Measurements from ENCODE around the gene KREMEN1. TPM values are rescaled to one million over a fixed set of nuclear protein-coding genes. Genes with fewer than 3 reads are reported as not detected.

Gene KREMEN1
- polyA plus RNA-seq, 3 donors from 2014 or later = not detected

DNA sequence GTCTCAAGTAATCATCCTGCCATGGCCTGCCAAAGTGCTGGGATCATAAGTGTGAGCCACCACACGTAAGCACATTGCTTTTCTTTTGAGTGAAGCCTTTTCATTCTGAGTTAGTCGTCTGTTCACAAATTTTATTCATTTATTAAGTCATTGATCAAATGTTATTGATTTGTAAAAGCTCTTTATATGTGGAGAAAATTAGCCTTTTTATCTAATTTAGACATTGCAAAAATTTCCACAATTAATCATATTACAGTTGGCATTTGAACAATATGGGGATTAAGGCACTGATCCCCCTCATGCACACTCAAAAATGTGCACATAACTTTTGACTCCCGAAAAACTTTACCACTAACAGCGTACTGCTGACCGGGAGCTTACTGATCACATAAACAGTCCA lies 125.4 kb downstream of the KREMEN1 start:
- Mint-ChIP-seq H3K27ac (no peak overlapping the region), H3K36me3 (peaks cover 0 to 3% (median 0%) of the 10 kb centered on the region in 3 donors), H3K9me3 (peaks cover 0 to 2% (median 0%) of the 10 kb centered on the region in 6 donors), H3K27me3 (ENCODE audit: low read depth in 3 of 3) (peaks cover 1 to 7% (median 2%) of the 10 kb centered on the region in 3 donors), H3K4me3 (no peak overlapping the region), H3K4me1 (peaks cover 14 to 23% of the 10 kb centered on the region in 2 donors)
- no peak for DNase-seq

DNA sequence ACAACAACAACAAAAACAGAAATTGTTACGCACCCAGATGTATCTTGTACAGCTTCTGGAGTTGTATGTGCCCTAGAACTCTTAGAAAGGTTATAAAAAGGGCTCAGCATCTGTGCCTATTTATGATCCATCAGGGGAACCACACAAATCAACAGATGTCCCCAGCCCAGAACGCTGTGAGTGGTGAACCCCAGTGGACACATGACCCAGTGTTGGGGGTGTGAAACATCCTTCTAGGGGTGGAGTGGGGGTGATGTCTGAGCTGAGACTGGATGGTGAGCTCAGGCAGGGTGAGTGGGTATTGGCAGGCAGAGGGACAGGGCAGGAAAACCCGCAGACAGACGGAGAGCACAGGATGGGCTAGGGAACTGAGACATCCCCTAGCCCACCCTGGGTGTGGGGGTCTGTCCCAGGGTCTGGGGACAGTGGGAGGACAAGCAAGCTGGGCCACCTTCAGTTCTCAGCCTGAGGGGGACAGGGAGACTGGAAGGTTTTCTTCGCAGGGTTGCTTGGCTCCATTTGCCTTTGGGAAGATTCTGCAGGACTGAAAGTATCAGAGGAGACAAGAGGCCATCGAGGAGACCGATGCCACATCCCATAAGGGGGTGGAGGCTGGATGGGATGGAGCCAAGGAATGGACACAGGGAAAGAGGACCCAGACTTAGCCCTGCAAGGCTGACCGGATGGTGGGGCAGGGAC lies 127.0 kb downstream of the KREMEN1 start:
- DNase-seq = no peak
- H3K4me1 Mint-ChIP-seq = peaks cover 29 to 32% of the 10 kb centered on the region in 2 donors
- no peak overlapping the region for H3K4me3 Mint-ChIP-seq
- peaks cover 1 to 4% (median 2%) of the 10 kb centered on the region in 3 donors for H3K27me3 Mint-ChIP-seq (ENCODE audit: low read depth in 3 of 3)
- peaks cover 0 to 2% (median 0%) of the 10 kb centered on the region in 6 donors for H3K9me3 Mint-ChIP-seq
- H3K36me3 Mint-ChIP-seq = peaks cover 0 to 3% (median 0%) of the 10 kb centered on the region in 3 donors
- H3K27ac Mint-ChIP-seq = peak overlapping the region in 2 of 6 donors; percentile 10 to 60

- Mint-ChIP-seq H3K4me3 (no peak overlapping the region), H3K36me3 (no peaks in the 10 kb centered on the region), H3K4me1 (peaks cover 34 to 35% of the 10 kb centered on the region in 2 donors), H3K27ac (peak overlapping the region in 1 of 6 donors; percentile 53), H3K27me3 (ENCODE audit: low read depth in 3 of 3) (peaks cover 1 to 4% (median 4%) of the 10 kb centered on the region in 3 donors), H3K9me3 (peaks cover 0 to 2% (median 0%) of the 10 kb centered on the region in 6 donors)
- no peak for DNase-seq
Observed at GRCh38 chr22:29200901-29201300, 128.1 kb downstream of the KREMEN1 start.

GRCh38 chr22:29201782-29202181 lies 128.9 kb downstream of the KREMEN1 start:
- Mint-ChIP-seq H3K4me1 (peaks cover 38 to 41% of the 10 kb centered on the region in 2 donors), H3K4me3 (peak overlapping the region in 1 of 5 donors; percentile 49), H3K36me3 (no peaks in the 10 kb centered on the region), H3K9me3 (peaks cover 0 to 2% (median 0%) of the 10 kb centered on the region in 6 donors), H3K27me3 (ENCODE audit: low read depth in 3 of 3) (peaks cover 4% of the 10 kb centered on the region in 3 donors), H3K27ac (peak overlapping the region in 5 of 6 donors; percentile 9 to 93 (median 74))
- DNase-seq = no peak

GRCh38 chr22:29202212-29203192 lies 129.7 kb downstream of the KREMEN1 start:
- Mint-ChIP-seq H3K27ac (peak overlapping the region; percentile 74 to 93 (median 88)), H3K36me3 (no peaks in the 10 kb centered on the region), H3K4me3 (peak overlapping the region; percentile 49 to 82 (median 69)), H3K4me1 (peaks cover 38 to 41% of the 10 kb centered on the region in 2 donors), H3K27me3 (ENCODE audit: low read depth in 3 of 3) (peaks cover 4% of the 10 kb centered on the region in 3 donors), H3K9me3 (no peaks in the 10 kb centered on the region)
- peak; percentile 63 to 67 (median 66) for DNase-seq

- DNase-seq = no peak
- H3K4me3 Mint-ChIP-seq = peak overlapping the region in 4 of 5 donors; percentile 40 to 72 (median 46)
- no peaks in the 10 kb centered on the region for H3K36me3 Mint-ChIP-seq
- peak overlapping the region; percentile 35 to 83 (median 66) for H3K27ac Mint-ChIP-seq
- peaks cover 4 to 7% (median 4%) of the 10 kb centered on the region in 3 donors for H3K27me3 Mint-ChIP-seq (ENCODE audit: low read depth in 3 of 3)
- peaks cover 38 to 41% of the 10 kb centered on the region in 2 donors for H3K4me1 Mint-ChIP-seq
- H3K9me3 Mint-ChIP-seq = no peaks in the 10 kb centered on the region
Observed at GRCh38 chr22:29203488-29204454, 130.9 kb downstream of the KREMEN1 start.

- H3K27me3 Mint-ChIP-seq (ENCODE audit: low read depth in 3 of 3) = peaks cover 4 to 7% (median 4%) of the 10 kb centered on the region in 3 donors
- no peak for DNase-seq
- H3K27ac Mint-ChIP-seq = peak overlapping the region; percentile 34 to 84 (median 66)
- H3K4me3 Mint-ChIP-seq = peak overlapping the region; percentile 7 to 72 (median 65)
- peaks cover 38 to 41% of the 10 kb centered on the region in 2 donors for H3K4me1 Mint-ChIP-seq
- H3K36me3 Mint-ChIP-seq = no peaks in the 10 kb centered on the region
- no peaks in the 10 kb centered on the region for H3K9me3 Mint-ChIP-seq
Observed at GRCh38 chr22:29204455-29205183, 131.8 kb downstream of the KREMEN1 start.

GRCh38 chr22:29205252-29205593 lies 132.4 kb downstream of the KREMEN1 start:
- Mint-ChIP-seq H3K4me3 (peak overlapping the region; percentile 7 to 72 (median 65)), H3K27ac (peak overlapping the region in 3 of 6 donors; percentile 28 to 84 (median 58)), H3K4me1 (peaks cover 38 to 41% of the 10 kb centered on the region in 2 donors), H3K9me3 (no peaks in the 10 kb centered on the region), H3K27me3 (ENCODE audit: low read depth in 3 of 3) (peaks cover 4 to 7% (median 4%) of the 10 kb centered on the region in 3 donors), H3K36me3 (no peaks in the 10 kb centered on the region)
- DNase-seq = no peak

DNA sequence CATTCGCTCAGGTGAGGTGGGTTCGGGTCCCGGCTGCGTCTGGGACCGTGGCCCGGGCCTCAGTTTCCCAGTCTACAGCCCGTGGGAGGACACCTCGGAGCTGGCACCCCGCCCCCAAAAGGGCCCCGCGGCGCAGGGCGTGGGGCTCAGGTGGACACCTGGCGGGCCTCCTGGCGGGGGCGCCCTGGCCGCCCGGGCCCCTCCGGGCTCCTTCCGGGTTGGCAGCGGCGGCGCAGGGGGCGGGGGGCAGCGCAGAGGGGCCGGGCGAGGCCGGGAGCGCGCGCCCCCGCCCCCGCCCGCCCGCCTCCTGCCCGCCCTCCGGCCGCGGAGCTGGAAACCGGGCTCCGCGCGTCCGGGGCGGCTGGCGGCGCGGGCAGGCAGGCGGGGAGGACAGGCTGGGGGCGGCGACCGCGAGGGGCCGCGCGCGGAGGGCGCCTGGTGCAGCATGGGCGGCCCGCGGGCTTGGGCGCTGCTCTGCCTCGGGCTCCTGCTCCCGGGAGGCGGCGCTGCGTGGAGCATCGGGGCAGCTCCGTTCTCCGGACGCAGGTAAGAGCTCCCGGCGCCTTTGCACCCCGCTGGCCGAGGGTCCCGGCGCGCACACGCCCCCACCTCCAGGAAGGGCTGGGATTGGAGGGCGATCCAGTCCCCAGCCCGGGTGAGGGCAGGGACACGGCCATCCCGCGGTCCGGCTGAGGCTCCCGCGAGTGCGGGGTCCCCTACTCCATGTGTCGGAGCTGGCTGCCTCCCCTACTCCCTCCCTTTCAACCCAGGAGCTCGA lies 132.9 kb downstream of the KREMEN1 start, which contains the start of gene EMID1:
Gene EMID1, plus strand, starts transcription at position 303 of the 778 bp plus-strand sequence. Its CDS starts 143 bp downstream, at position 446.
- DNase-seq = peak; percentile 31 to 42 (median 35)
- peak within 1 kb of the TSS; percentile 75 to 87 (median 78) for H3K4me3 Mint-ChIP-seq
- peaks cover 4 to 7% (median 4%) of the 10 kb centered on the region in 3 donors for H3K27me3 Mint-ChIP-seq (ENCODE audit: low read depth in 3 of 3)
- H3K9me3 Mint-ChIP-seq = no peaks in the 10 kb centered on the region
- H3K36me3 Mint-ChIP-seq = no peaks in the 10 kb centered on the region
- H3K27ac Mint-ChIP-seq = peak within 1 kb of the TSS in 5 of 6 donors; percentile 5 to 84 (median 58)
- H3K4me1 Mint-ChIP-seq = peaks cover 38 to 41% of the 10 kb centered on the region in 2 donors

DNA sequence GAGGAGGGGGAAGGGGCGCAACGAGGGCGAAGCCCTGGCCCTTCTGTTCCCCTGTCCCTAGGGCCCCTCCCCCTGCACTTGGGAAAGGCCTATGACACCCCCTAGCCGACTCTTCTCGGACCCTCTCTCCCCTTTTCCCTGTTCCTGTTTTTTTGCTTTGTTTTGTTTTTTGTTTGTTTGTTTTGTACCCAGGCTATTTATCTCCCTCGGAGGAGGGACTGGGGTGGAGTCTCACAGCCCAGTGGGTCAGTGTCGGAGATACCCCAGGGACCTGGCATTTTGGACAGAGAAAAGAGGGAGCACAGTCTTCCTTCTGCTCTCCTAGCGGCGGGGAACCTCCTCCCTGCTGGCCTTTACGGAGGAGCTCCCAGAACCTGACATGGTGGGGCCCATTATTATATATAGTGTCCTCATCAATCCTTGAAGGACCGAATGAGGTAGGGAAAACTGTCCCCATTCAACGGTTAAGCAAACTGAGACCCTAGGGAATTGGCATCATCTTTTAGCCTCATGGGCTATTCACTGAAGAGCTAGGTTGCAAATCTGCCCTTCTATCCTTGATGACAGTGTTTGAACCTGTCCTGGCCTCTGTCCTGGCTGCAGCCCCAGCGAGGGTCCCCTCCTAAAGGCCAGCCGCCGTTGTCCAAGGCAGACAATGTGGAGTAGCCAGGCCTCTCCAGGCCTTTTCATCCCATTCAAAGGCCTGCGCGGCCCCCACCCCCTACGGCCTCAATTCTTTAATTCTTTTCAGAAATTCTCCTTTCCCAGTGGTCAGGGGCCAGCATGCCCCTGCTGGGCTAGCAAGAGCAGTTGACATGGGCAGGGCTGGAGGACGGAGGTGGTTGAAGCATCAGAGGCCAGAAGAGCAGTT lies 133.8 kb downstream of the KREMEN1 start:
- Mint-ChIP-seq H3K9me3 (no peaks in the 10 kb centered on the region), H3K27ac (peak overlapping the region in 3 of 6 donors; percentile 32 to 58 (median 44)), H3K27me3 (ENCODE audit: low read depth in 3 of 3) (peaks cover 4 to 7% (median 4%) of the 10 kb centered on the region in 3 donors), H3K4me3 (peak overlapping the region; percentile 75 to 87 (median 78)), H3K4me1 (peaks cover 34 to 41% of the 10 kb centered on the region in 2 donors), H3K36me3 (no peaks in the 10 kb centered on the region)
- DNase-seq = no peak

DNA sequence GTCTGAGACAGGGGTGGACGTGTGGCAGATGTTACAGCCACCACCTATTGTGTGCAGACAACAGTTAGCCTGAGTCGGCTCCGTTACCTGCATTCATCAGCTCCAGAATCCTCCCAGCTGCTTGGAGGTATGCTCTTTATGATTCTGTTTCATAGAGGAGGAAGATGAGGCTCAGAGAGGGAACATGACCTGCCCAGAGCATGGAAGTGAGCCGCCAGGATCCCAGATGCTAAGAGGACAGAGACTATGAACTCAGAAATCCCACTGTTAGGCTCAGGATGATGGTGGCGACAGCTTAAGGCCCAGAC lies 134.4 kb downstream of the KREMEN1 start:
- Mint-ChIP-seq H3K27ac (no peak overlapping the region), H3K27me3 (ENCODE audit: low read depth in 3 of 3) (peaks cover 2 to 7% (median 4%) of the 10 kb centered on the region in 3 donors), H3K36me3 (no peaks in the 10 kb centered on the region), H3K4me1 (peaks cover 28 to 38% of the 10 kb centered on the region in 2 donors), H3K4me3 (no peak overlapping the region), H3K9me3 (no peaks in the 10 kb centered on the region)
- no peak for DNase-seq

All from immature natural killer cell (primary cell).